GM12865 (cell line): ENCODE data around the gene SCN5A.

ENCODE experiments used
- DNase-seq: peaks from one replicate; pipeline ENCODE4 v3.0.0; 2010; ENCODE audit warnings: low read depth
- H3K4me3 ChIP-seq: 2 replicates; pipeline ENCODE4 v1.5.1; 2011; ENCODE audit warnings: mild to moderate bottlenecking, low read depth, low read length, control low read depth
- CTCF ChIP-seq: IDR thresholded peaks from 2 replicates; pipeline ENCODE4 v1.5.1; 2011; ENCODE audit warnings: low read length, control low read depth, low read depth, inconsistent platforms; ENCODE audit not compliant: insufficient read depth; ENCODE audit errors: missing control alignments

The SCN5A gene

GRCh38 chr3:38627956-38628355 lies 21.5 kb downstream of the SCN5A start:
- peak; percentile 30 for DNase-seq
- TF ChIP-seq CTCF: peak; percentile 57
- H3K4me3 ChIP-seq: no peak overlapping the region

GRCh38 chr3:38626171-38626570 lies 23.3 kb downstream of the SCN5A start:
- no peak for TF ChIP-seq CTCF
- DNase-seq: no peak
- no peak overlapping the region for H3K4me3 ChIP-seq

GRCh38 chr3:38623539-38623938 lies 25.9 kb downstream of the SCN5A start:
- no peak for TF ChIP-seq CTCF
- no peak for DNase-seq

GRCh38 chr3:38622336-38622735 lies 27.2 kb downstream of the SCN5A start:
- DNase-seq: no peak
- no peak for TF ChIP-seq CTCF
- no peak overlapping the region for H3K4me3 ChIP-seq

More at GRCh38 chr3:38623539-38623938, 25.9 kb downstream of the SCN5A start:
- no peak overlapping the region for H3K4me3 ChIP-seq

GRCh38 chr3:38620236-38620635 lies 29.3 kb downstream of the SCN5A start:
- TF ChIP-seq CTCF: no peak
- no peak overlapping the region for H3K4me3 ChIP-seq
- DNase-seq: no peak

- no peak overlapping the region for H3K4me3 ChIP-seq
- TF ChIP-seq CTCF: no peak
- no peak for DNase-seq
Measured at GRCh38 chr3:38618343-38618742, 31.1 kb downstream of the SCN5A start.

- no peak overlapping the region for H3K4me3 ChIP-seq
- no peak for TF ChIP-seq CTCF
- DNase-seq: no peak
Measured at GRCh38 chr3:38617586-38617985, 31.9 kb downstream of the SCN5A start.
